ENCODE results near the gene SARS2. TPM values are rescaled to one million over a fixed set of nuclear protein-coding genes. Genes with fewer than 3 reads are reported as not detected.

Gene SARS2
- total RNA-seq, 1 experiment from 2014 or later, result 25.7 TPM

DNA sequence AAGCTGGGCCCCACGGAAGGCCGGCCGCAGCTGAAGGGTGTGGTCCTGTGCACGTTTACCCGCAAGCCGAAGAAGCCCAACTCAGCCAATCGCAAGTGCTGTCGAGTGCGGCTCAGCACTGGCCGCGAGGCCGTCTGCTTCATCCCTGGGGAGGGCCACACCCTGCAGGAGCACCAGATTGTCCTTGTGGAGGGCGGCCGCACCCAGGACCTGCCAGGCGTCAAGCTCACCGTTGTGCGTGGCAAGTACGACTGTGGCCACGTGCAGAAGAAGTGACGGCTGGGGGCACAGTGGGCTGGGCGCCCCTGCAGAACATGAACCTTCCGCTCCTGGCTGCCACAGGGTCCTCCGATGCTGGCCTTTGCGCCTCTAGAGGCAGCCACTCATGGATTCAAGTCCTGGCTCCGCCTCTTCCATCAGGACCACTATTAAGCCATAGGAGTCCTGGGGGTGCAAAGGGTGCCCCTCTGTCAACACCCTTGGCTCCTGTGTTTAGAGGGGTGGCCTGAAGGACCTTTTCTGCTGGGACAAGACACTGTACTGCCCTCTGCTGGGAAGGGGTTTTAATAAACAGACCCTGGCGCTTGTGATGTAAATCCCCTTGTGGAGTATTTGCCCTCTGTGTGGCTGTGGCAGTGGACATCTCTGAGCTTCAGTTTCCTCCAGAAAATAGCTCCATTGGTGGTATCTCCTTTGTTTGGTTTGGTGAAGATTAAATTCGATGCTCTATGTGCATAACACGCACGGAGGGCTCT lies 2.0 kb upstream of the SARS2 start:
- Histone ChIP-seq H3K36me3 (peaks cover 15% of the 10 kb centered on the region), H3K9me3 (replicated peaks) (peaks cover 4% of the 10 kb centered on the region; the same call in 1 of the 2 replicates), H3K27me3 (no peaks in the 10 kb centered on the region), H3K4me1 (no peaks in the 10 kb centered on the region), H3K27ac (no peak overlapping the region), H3K4me3 (no peak overlapping the region)
- peak; percentile 49 to 67 for DNase-seq

DNA sequence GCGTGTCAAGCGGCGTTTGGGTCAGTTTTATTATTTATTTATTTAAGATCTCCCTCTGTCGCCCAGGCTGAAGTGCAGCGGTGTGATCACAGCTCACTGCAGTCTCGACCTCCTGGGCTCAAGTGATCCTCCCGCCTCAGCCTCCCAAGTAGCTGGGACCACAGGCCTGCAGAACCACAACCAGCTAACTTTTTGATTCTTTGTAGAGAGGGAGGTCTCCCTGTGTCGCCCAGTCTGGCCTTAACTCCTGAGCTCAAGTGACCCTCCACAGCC lies 894 bp upstream of the SARS2 start:
- Histone ChIP-seq H3K4me3 (peak overlapping the region; percentile 71), H3K27me3 (no peaks in the 10 kb centered on the region), H3K27ac (peak overlapping the region; percentile 88), H3K9me3 (replicated peaks) (peaks cover 4% of the 10 kb centered on the region; the same call in 1 of the 2 replicates), H3K36me3 (peaks cover 15% of the 10 kb centered on the region), H3K4me1 (no peaks in the 10 kb centered on the region)
- DNase-seq, result no peak

DNA sequence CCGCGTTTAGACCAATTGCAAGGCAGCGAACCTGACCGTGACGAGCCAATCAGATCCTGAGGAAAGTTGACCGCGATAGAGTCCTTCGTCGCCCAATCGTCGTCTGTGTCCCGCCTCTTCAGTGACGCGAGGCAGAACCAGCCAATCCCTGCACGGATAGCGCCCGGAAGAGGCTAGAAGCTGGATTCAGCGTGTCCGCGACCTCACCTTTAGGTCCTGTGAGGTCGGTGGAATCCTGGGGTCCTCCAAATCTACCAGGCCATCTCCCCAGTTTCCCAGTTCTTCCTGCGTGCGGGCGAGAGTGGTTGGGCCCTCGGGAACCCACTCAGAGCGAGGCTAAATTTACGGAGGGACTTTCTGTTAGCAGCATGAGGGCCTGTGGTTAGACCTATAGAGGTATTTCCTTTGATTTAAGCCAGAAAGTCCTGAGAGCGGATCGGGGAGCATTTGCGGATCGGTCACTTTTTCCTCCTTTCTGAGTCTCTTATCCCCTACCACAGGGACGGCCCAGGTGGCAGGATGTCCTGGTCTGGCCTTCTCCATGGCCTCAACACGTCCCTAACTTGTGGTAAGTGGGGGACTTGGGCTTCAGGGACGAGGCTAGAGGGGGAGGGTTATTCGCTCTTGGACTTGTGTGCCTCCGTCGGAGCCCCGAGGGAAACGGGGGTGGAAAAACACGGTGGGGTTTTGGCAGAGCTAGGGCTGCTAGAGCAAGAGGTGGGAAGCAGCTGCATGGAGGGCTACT lies 385 bp upstream of the SARS2 start, which contains the start of gene MRPS12:
Gene MRPS12, plus strand, starts transcription at position 169 of the 745 bp plus-strand sequence. Its CDS starts 351 bp downstream, at position 520.
- DNase-seq, result peak; percentile 99 to 100
- H3K9me3 ChIP-seq (replicated peaks), result peaks cover 4% of the 10 kb centered on the region; the same call in 1 of the 2 replicates
- peak within 1 kb of the TSS; percentile 71 for H3K4me3 ChIP-seq
- peak within 1 kb of the TSS; percentile 88 for H3K27ac ChIP-seq
- H3K36me3 ChIP-seq, result peaks cover 15% of the 10 kb centered on the region
- no peaks in the 10 kb centered on the region for H3K27me3 ChIP-seq
- H3K4me1 ChIP-seq, result no peaks in the 10 kb centered on the region

- H3K27me3 ChIP-seq, result no peaks in the 10 kb centered on the region
- no peaks in the 10 kb centered on the region for H3K4me1 ChIP-seq
- no peaks in the 10 kb centered on the region for H3K9me3 ChIP-seq (replicated peaks)
- H3K27ac ChIP-seq, result no peak overlapping the region
- DNase-seq, result no peak
- H3K4me3 ChIP-seq, result no peak overlapping the region
- peaks cover 28% of the 10 kb centered on the region for H3K36me3 ChIP-seq
Measured at GRCh38 chr19:38928391-38929001, 2.1 kb downstream of the SARS2 start.

GRCh38 chr19:38924388-38924787 lies 6.2 kb downstream of the SARS2 start:
- H3K4me3 ChIP-seq, result no peak overlapping the region
- peaks cover 8% of the 10 kb centered on the region for H3K4me1 ChIP-seq
- no peaks in the 10 kb centered on the region for H3K27me3 ChIP-seq
- H3K27ac ChIP-seq, result no peak overlapping the region
- no peak for DNase-seq
- no peaks in the 10 kb centered on the region for H3K9me3 ChIP-seq (replicated peaks)
- H3K36me3 ChIP-seq, result peaks cover 17% of the 10 kb centered on the region

DNA sequence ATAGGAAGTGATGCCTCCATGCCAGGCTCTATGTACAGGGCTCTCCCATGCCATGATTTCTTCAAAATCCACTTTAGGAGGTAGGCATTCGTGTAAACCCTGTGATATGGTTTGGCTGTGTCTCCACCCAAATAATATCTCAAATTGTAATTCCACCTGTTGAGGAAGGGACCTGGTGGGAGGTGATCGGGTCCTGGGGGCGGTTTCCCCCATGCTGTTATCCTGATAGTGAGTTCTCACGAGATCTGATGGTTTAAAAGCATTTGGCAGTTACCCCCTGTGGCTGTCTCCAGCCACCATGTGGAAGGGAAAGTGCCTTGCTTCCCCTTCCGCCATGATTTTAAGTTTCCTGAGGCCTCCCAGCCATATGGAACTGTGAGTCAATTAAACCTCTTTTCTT lies 8.1 kb downstream of the SARS2 start:
- Histone ChIP-seq H3K4me1 (peaks cover 17% of the 10 kb centered on the region), H3K4me3 (no peak overlapping the region), H3K36me3 (peaks cover 17% of the 10 kb centered on the region), H3K9me3 (replicated peaks) (no peaks in the 10 kb centered on the region), H3K27me3 (no peaks in the 10 kb centered on the region), H3K27ac (no peak overlapping the region)
- no peak for DNase-seq

- Histone ChIP-seq H3K27me3 (no peaks in the 10 kb centered on the region), H3K36me3 (peaks cover 17% of the 10 kb centered on the region), H3K27ac (no peak overlapping the region), H3K4me1 (peaks cover 19% of the 10 kb centered on the region), H3K9me3 (replicated peaks) (no peaks in the 10 kb centered on the region), H3K4me3 (no peak overlapping the region)
- DNase-seq, result no peak
Measured at GRCh38 chr19:38921420-38922274, 8.9 kb downstream of the SARS2 start.

- no peak overlapping the region; the same call in 1 of the 2 replicates for H3K27ac ChIP-seq
- H3K4me3 ChIP-seq, result no peak overlapping the region
Measured at GRCh38 chr19:38920602-38921419, 9.8 kb downstream of the SARS2 start.

DNA sequence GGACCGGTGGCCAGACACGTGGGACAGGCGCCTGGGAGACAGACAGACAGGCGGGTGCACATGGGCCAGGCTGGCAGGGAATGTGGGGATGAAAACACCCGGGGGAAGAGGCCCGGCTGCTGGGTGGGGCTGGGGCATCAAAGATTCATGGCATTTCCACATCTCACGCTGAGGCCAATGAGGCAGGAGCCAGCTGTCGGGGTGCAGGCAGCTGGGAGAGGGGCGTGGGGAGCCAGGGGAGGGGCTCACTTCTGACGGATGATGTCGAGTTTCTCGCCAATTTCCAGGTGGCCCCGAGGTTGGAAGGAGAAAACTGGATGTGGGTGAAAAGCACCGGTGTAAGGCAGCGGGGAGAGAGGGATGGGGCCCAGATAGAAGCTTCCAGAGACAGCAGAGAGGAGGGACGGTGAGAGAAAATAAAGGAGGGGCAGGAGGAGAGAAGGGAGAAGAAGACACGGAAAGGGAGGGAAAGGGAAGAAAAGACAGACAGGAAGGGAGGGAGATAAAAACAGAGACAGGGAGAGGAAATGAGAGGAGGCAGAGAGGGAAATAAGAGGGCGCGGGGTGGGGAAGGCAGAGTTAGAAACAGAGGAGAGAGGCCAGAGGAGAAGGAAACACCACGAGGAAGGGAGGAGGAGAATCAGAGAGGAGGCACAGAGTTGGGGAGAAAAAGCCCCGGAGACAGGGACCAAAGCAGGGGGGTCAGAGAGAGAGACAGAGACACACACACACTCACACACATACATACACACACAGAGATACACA lies 10.5 kb downstream of the SARS2 start:
- Histone ChIP-seq H3K9me3 (replicated peaks) (no peaks in the 10 kb centered on the region), H3K36me3 (peaks cover 12% of the 10 kb centered on the region), H3K4me1 (peaks cover 19% of the 10 kb centered on the region), H3K4me3 (no peak overlapping the region), H3K27me3 (no peaks in the 10 kb centered on the region), H3K27ac (peak overlapping the region; percentile 2; the same call in 1 of the 2 replicates)
- DNase-seq, result peak; percentile 50 to 54

More at GRCh38 chr19:38920602-38921419, 9.8 kb downstream of the SARS2 start:
- Histone ChIP-seq H3K27me3 (no peaks in the 10 kb centered on the region), H3K4me1 (peaks cover 19% of the 10 kb centered on the region), H3K9me3 (replicated peaks) (no peaks in the 10 kb centered on the region), H3K36me3 (peaks cover 17% of the 10 kb centered on the region)
- DNase-seq, result no peak

DNA sequence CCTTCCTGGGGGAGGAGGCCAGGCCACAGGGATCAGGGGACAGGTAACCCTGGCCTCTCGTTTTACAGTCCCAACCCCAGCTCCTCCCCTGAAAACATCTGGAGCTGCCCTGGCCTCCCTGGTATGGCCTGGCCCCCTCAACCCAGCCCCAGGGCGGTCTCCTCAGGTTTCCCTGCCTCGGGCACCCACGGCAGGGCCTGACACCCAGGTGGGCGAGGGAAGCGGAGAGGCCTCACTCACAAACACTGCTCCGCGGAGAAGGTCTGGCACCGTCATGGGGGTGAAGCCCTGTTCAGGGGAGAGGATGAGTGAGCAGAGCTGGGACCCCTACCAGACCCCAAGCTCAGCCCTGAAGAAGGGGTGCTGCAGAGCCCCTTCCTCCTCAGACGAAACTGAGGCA lies 12.0 kb downstream of the SARS2 start:
- no peaks in the 10 kb centered on the region for H3K9me3 ChIP-seq (replicated peaks)

DNA sequence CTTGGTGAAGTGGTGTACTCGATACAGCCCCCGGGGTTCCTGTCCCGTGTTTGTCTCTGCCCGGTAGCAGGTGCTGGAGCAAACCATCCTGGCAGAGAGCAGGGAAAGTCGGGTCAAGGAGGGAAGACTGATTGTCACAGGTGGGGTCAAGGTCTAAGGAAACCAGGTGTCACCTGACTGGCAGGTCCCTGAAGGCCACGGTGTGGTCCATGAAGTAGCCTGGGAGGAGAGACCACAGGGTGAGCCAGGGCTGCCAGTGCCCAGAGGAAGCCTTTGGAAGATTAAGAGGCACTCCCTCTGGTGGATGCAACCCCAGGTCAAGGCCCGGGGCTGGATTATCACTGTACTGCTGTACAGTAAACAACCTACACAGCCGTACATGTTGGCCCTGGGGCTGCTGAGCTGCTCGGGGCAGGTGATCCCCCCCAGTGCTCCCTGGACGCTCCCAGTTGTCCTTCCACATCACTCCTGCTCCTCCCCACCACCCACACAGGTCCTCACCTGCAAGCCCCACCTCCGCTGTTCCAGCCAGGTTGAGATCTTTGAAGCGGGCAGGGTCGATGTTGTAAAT lies 12.6 kb downstream of the SARS2 start:
- peak; percentile 69 to 74 for DNase-seq
- no peaks in the 10 kb centered on the region for H3K36me3 ChIP-seq
- H3K4me3 ChIP-seq, result no peak overlapping the region
- no peaks in the 10 kb centered on the region for H3K27me3 ChIP-seq
- H3K4me1 ChIP-seq, result peaks cover 20% of the 10 kb centered on the region
- no peak overlapping the region for H3K27ac ChIP-seq
- no peaks in the 10 kb centered on the region for H3K9me3 ChIP-seq (replicated peaks)

More for the DNA sequence above, 12.0 kb downstream of the SARS2 start:
- Histone ChIP-seq H3K36me3 (0 out of 2 replicates have a peak, but pooled peaks cover 2% of the 10 kb centered on the region), H3K27ac (no peak overlapping the region), H3K4me3 (no peak overlapping the region), H3K4me1 (peaks cover 19% of the 10 kb centered on the region), H3K27me3 (no peaks in the 10 kb centered on the region)
- DNase-seq, result no peak

GRCh38 chr19:38917516-38917915 lies 13.0 kb downstream of the SARS2 start:
- Histone ChIP-seq H3K4me3 (no peak overlapping the region), H3K27ac (no peak overlapping the region), H3K27me3 (no peaks in the 10 kb centered on the region), H3K36me3 (no peaks in the 10 kb centered on the region), H3K9me3 (replicated peaks) (no peaks in the 10 kb centered on the region), H3K4me1 (peaks cover 22% of the 10 kb centered on the region)
- DNase-seq, result peak; percentile 47 to 51

Measured in SJCRH30 (cell line).